SK-N-SH treated with all-trans-retinoic acid at 6 μM for 48 hours (cell line): ENCODE data around the gene NAGPA.

Source experiments
- ARNTL ChIP-seq: fragments of 450-650 bp; formaldehyde crosslinking; IDR thresholded peaks from 2 replicates; pipeline ENCODE4 v1.5.0; 2020; ENCODE audit warnings: low read depth, mild to moderate bottlenecking, moderate library complexity, borderline replicate concordance
- ESRRG ChIP-seq: fragments of 250-450 bp; sonication (Bioruptor Pico); IDR thresholded peaks from 2 replicates; pipeline ENCODE4 v1.6.1; 2021; ENCODE audit warnings: mild to moderate bottlenecking
- PATZ1 ChIP-seq: fragments of 250-450 bp; sonication (Bioruptor Pico); IDR thresholded peaks from 2 replicates; pipeline ENCODE4 v1.8.0; 2020; ENCODE audit warnings: mild to moderate bottlenecking, moderate library complexity, borderline replicate concordance
- RARB ChIP-seq: fragments of 250-450 bp; sonication (Bioruptor Pico); IDR thresholded peaks from 2 replicates; pipeline ENCODE4 v1.8.0; 2021; ENCODE audit warnings: mild to moderate bottlenecking, moderate library complexity
- SNAI2 ChIP-seq: fragments of 250-450 bp; sonication (Bioruptor Pico); IDR thresholded peaks from 2 replicates; pipeline ENCODE4 v1.5.0; 2020; ENCODE audit warnings: mild to moderate bottlenecking, moderate library complexity
- TF ChIP-seq, protein P1 (sequence below): fragments of 250-450 bp; sonication (Bioruptor Pico); IDR thresholded peaks from 2 replicates; pipeline ENCODE4 v1.5.1; 2020; ENCODE audit warnings: low read depth, mild to moderate bottlenecking, moderate library complexity

DNA sequence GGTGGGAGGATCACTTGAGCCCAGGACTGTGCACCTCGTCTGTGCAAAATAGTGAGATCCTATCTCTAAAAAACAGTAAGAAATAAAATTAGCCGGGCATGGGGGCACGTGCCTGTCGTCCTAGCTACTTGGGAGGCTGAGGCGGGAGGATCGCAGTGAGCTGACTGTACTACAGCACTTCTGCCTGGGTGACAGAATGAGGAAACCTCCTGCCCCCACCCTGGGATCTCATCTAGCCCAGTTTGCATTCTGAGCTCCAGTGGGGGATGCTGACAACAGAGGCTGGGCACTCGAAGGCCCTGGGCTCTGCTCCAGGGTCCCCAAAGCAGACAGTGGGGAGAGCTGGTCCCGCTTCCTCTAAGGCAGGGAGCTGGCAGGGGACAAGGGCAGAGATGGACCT lies 7.1 kb downstream of the NAGPA start:
- no peak for TF ChIP-seq PATZ1 (CRISPR knock-in tag)
- TF ChIP-seq ARNTL (CRISPR knock-in tag), result no peak
- TF ChIP-seq, protein P1, sequence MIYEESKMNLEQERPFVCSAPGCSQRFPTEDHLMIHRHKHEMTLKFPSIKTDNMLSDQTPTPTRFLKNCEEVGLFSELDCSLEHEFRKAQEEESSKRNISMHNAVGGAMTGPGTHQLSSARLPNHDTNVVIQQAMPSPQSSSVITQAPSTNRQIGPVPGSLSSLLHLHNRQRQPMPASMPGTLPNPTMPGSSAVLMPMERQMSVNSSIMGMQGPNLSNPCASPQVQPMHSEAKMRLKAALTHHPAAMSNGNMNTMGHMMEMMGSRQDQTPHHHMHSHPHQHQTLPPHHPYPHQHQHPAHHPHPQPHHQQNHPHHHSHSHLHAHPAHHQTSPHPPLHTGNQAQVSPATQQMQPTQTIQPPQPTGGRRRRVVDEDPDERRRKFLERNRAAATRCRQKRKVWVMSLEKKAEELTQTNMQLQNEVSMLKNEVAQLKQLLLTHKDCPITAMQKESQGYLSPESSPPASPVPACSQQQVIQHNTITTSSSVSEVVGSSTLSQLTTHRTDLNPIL, result no peak
- TF ChIP-seq ESRRG (CRISPR knock-in tag), result no peak
- no peak for TF ChIP-seq RARB (CRISPR knock-in tag)
- TF ChIP-seq SNAI2 (CRISPR knock-in tag), result no peak
